Stimulated activated CD4-positive, alpha-beta T cell treated with anti-CD3 and anti-CD28 coated beads, Interleukin-4, amount 100 ng/mL, for 1 hour (primary cell): ENCODE results near the gene PSME3.

Experiments used
- DNase-seq: peaks from one replicate; pipeline ENCODE4 v3.0.0-alpha.2; 2020

PSME3 gene

GRCh38 chr17:42832934-42833766 is at the start of gene PSME3:
PSME3 (plus strand) TSS chr17:42833397; CDS start chr17:42833632, 235 bp downstream.
- peak; percentile 90 for DNase-seq

- no peak for DNase-seq
Measured at GRCh38 chr17:42783791-42784138, 49.4 kb upstream of the PSME3 start.

- no peak for DNase-seq
Measured at GRCh38 chr17:42784409-42784808, 48.8 kb upstream of the PSME3 start.

GRCh38 chr17:42784811-42785592 is 48.2 kb upstream of the PSME3 start:
- DNase-seq: no peak

GRCh38 chr17:42787266-42787665 is 45.9 kb upstream of the PSME3 start:
- DNase-seq: no peak

- DNase-seq: no peak
Measured at GRCh38 chr17:42791948-42792347, 41.2 kb upstream of the PSME3 start.

GRCh38 chr17:42792545-42792944 is 40.7 kb upstream of the PSME3 start:
- DNase-seq: no peak

- DNase-seq: no peak
Measured at GRCh38 chr17:42795061-42795460, 38.1 kb upstream of the PSME3 start.

- DNase-seq: no peak
Measured at GRCh38 chr17:42795465-42795864, 37.7 kb upstream of the PSME3 start.

GRCh38 chr17:42796066-42796758 is 37.0 kb upstream of the PSME3 start:
- no peak for DNase-seq

- DNase-seq: no peak
Measured at GRCh38 chr17:42797067-42798007, 35.9 kb upstream of the PSME3 start.

- no peak for DNase-seq
Measured at GRCh38 chr17:42798011-42798382, 35.2 kb upstream of the PSME3 start.

GRCh38 chr17:42798383-42799380 is 34.5 kb upstream of the PSME3 start, which contains the start of the genes CNTD1 and COA3:
CNTD1 (plus strand) TSS chr17:42798861; CDS start chr17:42799068, 207 bp downstream.
COA3 (minus strand) TSS chr17:42798704; CDS start chr17:42798681, 23 bp downstream.
- DNase-seq: peak; percentile 81

- DNase-seq: no peak
Measured at GRCh38 chr17:42803074-42803883, 29.9 kb upstream of the PSME3 start.

GRCh38 chr17:42804918-42805367 is 28.3 kb upstream of the PSME3 start:
- DNase-seq: no peak

GRCh38 chr17:42806249-42806648 is 26.9 kb upstream of the PSME3 start:
- DNase-seq: no peak

GRCh38 chr17:42809250-42809649 is 23.9 kb upstream of the PSME3 start:
- DNase-seq: no peak

GRCh38 chr17:42814633-42815399 is 18.4 kb upstream of the PSME3 start:
- DNase-seq: no peak

- no peak for DNase-seq
Measured at GRCh38 chr17:42817866-42818265, 15.3 kb upstream of the PSME3 start.
